ENCODE results near the gene SIX5.

DNA sequence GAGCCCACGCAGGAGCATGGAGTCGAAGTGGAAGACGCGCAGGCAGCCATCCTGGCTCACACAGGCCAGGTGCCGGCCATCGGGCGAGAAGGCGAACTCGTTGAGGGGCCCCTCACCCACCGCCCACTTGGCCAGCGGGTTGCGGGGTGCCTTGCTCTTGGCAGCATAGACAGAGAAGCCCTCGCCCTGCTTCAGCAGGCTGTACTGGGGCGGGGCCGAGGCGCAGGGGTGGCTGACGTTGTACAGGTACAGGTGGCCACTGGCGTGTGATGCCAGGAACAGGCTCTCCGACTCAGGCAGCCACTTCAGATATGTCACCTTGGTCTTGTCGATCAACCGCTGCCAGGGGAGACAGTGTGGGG lies 17.5 kb upstream of the SIX5 start:
- TF ChIP-seq, protein P1, sequence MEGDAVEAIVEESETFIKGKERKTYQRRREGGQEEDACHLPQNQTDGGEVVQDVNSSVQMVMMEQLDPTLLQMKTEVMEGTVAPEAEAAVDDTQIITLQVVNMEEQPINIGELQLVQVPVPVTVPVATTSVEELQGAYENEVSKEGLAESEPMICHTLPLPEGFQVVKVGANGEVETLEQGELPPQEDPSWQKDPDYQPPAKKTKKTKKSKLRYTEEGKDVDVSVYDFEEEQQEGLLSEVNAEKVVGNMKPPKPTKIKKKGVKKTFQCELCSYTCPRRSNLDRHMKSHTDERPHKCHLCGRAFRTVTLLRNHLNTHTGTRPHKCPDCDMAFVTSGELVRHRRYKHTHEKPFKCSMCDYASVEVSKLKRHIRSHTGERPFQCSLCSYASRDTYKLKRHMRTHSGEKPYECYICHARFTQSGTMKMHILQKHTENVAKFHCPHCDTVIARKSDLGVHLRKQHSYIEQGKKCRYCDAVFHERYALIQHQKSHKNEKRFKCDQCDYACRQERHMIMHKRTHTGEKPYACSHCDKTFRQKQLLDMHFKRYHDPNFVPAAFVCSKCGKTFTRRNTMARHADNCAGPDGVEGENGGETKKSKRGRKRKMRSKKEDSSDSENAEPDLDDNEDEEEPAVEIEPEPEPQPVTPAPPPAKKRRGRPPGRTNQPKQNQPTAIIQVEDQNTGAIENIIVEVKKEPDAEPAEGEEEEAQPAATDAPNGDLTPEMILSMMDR (conservative IDR thresholded peaks at IDR 0.05), result no peak
- TF ChIP-seq EZH2 (IDR thresholded peaks at IDR 0.05; ENCODE audit: low read depth), result no peak

Data from PC-9 (cell line).